Epithelial cell of esophagus (primary cell): ENCODE measurements around the gene ADSS1.

ENCODE experiments used
- DNase-seq: peaks from one replicate; pipeline ENCODE4 v3.0.0; 2010; ENCODE audit warnings: low read depth
- H3K4me3 ChIP-seq: 2 replicates; pipeline ENCODE4 v1.5.1; 2011; ENCODE audit warnings: mild to moderate bottlenecking, low read length, control low read depth
- TF ChIP-seq, protein P1 (sequence below): IDR thresholded peaks from 2 replicates; pipeline ENCODE4 v1.5.1; 2011; ENCODE audit warnings: low read depth, mild to moderate bottlenecking, low read length, control low read depth, inconsistent platforms; ENCODE audit not compliant: insufficient read depth; ENCODE audit errors: missing control alignments

Gene ADSS1

GRCh38 chr14:104753528-104754212 is 29.6 kb downstream of the ADSS1 start:
- peak overlapping the region; percentile 83 for H3K4me3 ChIP-seq
- peak; percentile 45 for DNase-seq
- TF ChIP-seq, protein P1, sequence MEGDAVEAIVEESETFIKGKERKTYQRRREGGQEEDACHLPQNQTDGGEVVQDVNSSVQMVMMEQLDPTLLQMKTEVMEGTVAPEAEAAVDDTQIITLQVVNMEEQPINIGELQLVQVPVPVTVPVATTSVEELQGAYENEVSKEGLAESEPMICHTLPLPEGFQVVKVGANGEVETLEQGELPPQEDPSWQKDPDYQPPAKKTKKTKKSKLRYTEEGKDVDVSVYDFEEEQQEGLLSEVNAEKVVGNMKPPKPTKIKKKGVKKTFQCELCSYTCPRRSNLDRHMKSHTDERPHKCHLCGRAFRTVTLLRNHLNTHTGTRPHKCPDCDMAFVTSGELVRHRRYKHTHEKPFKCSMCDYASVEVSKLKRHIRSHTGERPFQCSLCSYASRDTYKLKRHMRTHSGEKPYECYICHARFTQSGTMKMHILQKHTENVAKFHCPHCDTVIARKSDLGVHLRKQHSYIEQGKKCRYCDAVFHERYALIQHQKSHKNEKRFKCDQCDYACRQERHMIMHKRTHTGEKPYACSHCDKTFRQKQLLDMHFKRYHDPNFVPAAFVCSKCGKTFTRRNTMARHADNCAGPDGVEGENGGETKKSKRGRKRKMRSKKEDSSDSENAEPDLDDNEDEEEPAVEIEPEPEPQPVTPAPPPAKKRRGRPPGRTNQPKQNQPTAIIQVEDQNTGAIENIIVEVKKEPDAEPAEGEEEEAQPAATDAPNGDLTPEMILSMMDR: no peak

DNA sequence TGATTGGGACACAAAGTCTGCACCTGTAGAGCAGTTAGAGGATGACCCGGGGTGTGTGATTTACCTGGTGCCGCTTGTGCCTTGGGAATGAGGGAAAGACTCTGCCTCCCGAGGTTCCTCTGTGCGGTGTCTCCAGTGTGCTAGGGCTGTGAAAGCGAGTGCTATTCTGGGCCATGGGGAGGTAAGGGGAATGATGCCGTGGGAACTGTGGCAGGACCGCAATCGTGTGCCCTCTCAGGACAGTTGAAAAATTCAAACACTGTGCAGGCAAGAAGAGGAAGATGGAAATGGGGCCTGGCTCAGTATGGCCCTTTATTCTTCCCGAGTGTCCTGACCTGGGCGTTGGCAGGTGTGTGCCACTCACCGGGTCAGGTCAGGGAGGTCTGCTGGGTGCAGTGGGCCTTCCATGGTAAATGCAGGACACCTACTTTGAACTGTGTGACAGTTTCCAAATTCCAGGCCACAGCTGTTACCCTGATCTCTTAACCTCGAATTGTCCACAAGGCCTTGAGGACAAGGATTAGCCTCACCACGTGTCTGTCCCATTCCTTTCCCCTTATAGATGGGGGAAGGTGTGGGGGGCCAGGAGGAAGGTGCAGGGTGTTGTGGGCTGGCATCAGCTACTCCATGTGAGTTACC is 30.3 kb downstream of the ADSS1 start:
- H3K4me3 ChIP-seq: peak overlapping the region; percentile 83
- no peak for DNase-seq
- TF ChIP-seq, protein P1: no peak

DNA sequence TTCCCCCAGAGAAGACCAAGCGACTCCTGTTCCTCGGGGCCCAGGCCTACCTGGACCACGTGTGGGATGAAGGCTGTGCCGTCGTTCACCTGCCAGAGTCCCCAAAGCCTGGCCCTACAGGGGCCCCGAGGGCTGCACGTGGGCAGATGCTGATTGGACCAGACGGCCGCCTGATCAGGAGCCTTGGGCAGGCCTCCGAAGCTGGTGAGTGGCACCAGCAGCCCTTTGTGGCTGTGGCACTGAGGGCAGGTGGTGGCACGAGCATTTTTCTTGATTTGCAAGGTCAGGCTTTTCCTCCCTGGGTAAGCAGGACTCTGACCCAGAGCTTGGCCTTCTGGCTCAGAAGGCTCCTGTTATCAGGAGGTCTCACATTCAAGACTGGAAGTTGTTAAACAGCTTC is 31.6 kb downstream of the ADSS1 start:
- H3K4me3 ChIP-seq: no peak overlapping the region
- DNase-seq: no peak
- TF ChIP-seq, protein P1: no peak

DNA sequence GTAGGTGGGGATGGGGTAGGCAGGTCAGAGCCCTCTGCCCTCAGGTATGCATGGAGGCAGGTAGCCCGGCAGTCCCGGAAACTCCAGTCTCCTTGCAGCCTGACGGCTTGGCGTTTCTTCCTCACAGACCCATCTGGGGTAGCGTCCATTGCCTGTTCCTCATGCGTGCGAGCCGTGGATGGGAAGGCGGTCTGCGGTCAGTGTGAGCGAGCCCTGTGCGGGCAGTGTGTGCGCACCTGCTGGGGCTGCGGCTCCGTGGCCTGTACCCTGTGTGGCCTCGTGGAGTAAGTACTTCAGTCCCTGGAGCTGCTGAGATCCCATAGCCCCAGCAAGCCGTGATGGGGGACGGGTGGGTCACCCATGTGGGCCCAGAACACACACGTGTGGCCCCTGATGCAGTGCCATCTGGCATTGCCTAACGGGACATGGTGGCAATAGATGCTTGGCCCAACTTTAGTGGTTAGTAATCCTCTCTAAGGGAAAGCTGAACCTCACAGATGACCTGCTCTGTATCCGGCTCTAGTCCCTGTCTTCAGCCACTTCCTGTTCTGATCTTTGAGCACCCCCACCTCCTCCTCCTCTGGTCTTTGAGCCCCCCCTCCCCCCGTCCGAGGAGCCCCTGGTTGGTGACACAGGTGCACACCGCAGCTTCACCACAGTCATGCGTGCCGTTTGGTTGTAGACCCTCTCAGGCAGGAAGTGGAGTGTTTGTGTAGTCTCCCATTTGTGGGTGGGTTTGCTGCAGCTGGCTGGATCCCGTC is 32.6 kb downstream of the ADSS1 start:
- DNase-seq: no peak
- TF ChIP-seq, protein P1: no peak

GRCh38 chr14:104757238-104757585 is 33.2 kb downstream of the ADSS1 start:
- TF ChIP-seq, protein P1: no peak
- DNase-seq: no peak
- no peak overlapping the region for H3K4me3 ChIP-seq

More for the DNA sequence above, 32.6 kb downstream of the ADSS1 start:
- H3K4me3 ChIP-seq: no peak overlapping the region

DNA sequence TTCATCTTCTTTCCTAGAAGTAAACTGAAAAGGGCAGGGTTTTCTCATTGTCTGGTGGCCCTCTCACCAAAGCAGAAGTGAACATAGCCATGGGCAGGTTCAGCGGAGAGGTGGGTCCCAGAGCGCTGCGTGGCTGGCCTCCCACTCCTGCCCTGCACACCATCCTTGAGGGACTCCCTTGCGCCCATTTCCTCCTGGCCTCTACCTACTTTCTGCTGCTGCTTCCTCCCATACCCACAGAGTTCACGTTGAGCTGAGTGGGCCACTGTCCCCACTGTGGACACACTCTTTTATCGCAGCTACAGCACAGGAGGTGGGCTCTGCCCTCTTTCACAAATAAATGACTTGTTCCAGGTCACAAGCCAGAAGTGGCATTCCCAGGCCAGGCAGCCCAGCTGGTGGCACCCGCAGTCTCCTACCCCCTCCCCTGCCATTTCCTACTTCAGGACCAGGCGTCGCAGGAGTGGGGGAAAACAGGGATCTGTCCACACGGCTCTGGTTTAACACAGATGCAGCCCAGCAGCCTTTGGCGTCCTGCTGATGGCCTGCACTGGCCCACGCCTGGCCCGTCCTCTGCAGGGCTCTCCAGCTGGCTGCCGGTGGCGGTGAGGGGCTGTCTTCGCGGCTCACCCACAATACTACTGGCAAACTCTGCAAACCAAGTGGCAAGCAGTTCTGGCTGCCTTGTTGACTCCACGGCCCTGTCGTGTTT is 33.8 kb downstream of the ADSS1 start:
- no peak for DNase-seq
- TF ChIP-seq, protein P1: no peak
- no peak overlapping the region for H3K4me3 ChIP-seq
